Psoas muscle (tissue), 8 donors: Measurements from ENCODE around the gene JMJD4. TPM values are rescaled to one million over a fixed set of nuclear protein-coding genes. Genes with fewer than 3 reads are reported as not detected.
A peak's percentile ranks its signal among the peaks of the same experiment; 100 is the strongest.
"Not testable (repeated sequence)": the region's sequence is repeated elsewhere in the genome, so short reads cannot be mapped to it uniquely, and the experiment has no call there.

Experiments
- ATAC-seq, 4 donors: fragments of 200-7000 bp; cut with Tn5 transposase; one replicate each; pipeline ENCODE4 v1.9.1; 2020; ENCODE audit warnings: moderate library complexity in 3 of 4, mild to moderate bottlenecking in 2 of 4
- DNase-seq, 2 donors: peaks; one replicate each; pipeline ENCODE4 v3.0.0-alpha.2; 2020
- H3K27ac ChIP-seq: fragments of 200-600 bp; one replicate; pipeline ENCODE4 v1.8.0; 2022
- H3K27me3 ChIP-seq, 3 donors: fragments of 200-600 bp in 1 of 3; one replicate each; pipeline versions ENCODE4 v1.6.1 to v1.8.0; 2013 to 2022; ENCODE audit warnings: low read length in 2 of 3, mild to moderate bottlenecking in 2 of 3, moderate library complexity in 1 of 3; ENCODE audit not compliant: insufficient read depth in 3 of 3
- H3K36me3 ChIP-seq, 2 donors: fragments of 200-600 bp in 1 of 2; one replicate each; pipeline versions ENCODE4 v1.6.1 to v1.8.0; 2013 to 2022; ENCODE audit warnings: low read depth in 1 of 2, mild to moderate bottlenecking in 1 of 2, moderate library complexity in 1 of 2; ENCODE audit not compliant: insufficient read depth in 1 of 2
- H3K4me1 ChIP-seq: fragments of 200-600 bp; one replicate; pipeline ENCODE4 v1.8.0; 2022
- H3K4me3 ChIP-seq: fragments of 200-600 bp; one replicate; pipeline ENCODE4 v1.8.0; 2022; ENCODE audit warnings: mild to moderate bottlenecking
- H3K9me3 ChIP-seq: fragments of 200-600 bp; one replicate; pipeline ENCODE4 v1.8.0; 2022
- WGBS, 3 donors: extraction: QIAGEN DNeasy Blood & Tissue Kit; methylation state at CpG; one replicate each; pipeline versions ENCODE4 v1.1.6 to v1.1.7; 2013; 5-methylcytosine and 5-hydroxymethylcytosine counted together
- intact Hi-C, 2 donors: fragments of 100-400 bp; cut with DNase I; formaldehyde crosslinking; loops; one replicate each; pipeline versions ENCODE4 v1.11.0 to v1.14.2; 2022
- polyA plus RNA-seq, 3 donors: library from polyadenylated mRNA; stranded (reverse); fragments of 200-250 nt; gene quantifications; one replicate each; pipeline ENCODE4 v1.2.3, GENCODE V29; 2013
- total RNA-seq, 4 donors: library from RNA; stranded (reverse); fragmentation: NEBNext Ultra II Directional in 2 of 4; extraction: Animal tissue kit (Norgen Biotek cat#: 25700) in 2 of 4; gene quantifications; one replicate each; pipeline versions ENCODE4 v1.2.1 to v1.2.4, GENCODE V29; 2021 to 2023
- TF ChIP-seq, protein P1 (sequence below): fragments of 200-600 bp; IDR thresholded peaks from one replicate; pipeline ENCODE4 v1.8.0; 2022; ENCODE audit warnings: antibody characterized with exemption
- donor health status: healthy with polysubstance abuse.
- donor health status: DM: no; HTN: no; CAD: no; lungs with moderate emphysema.
- donor health status: Bipolar disorder and iron deficiency.
- donor health status: healthy.
- donor health status: DM: yes; HTN: yes; CAD: no.
- donor health status: DM: no; HTN: no; CAD: no.
- donor health status: DM: no; HTN: no; CAD: no.
- donor health status: DM: yes; HTN: yes; CAD: no.

The JMJD4 gene
- total and polyA plus RNA-seq, 7 donors: 9.0 to 20.5 (median 15.3) TPM

DNA sequence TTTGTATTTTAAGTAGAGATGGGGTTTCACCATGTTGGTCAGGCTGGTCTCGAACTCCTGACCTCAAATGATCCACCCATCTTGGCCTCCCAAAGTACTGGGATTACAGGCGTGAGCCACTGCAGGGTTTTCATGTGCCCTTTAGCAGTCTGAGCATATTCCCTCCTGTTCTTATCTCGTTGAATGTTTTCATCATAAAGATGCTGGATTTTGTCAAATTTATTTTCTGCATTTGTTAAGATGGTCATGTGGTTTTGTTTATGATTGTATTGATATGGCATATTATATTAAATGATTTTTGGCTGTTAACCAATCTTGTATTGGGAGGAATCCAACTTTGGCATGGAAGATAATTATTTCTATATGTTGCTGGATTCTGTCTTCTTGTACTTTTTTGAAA lies 8.8 kb downstream of the JMJD4 start:
- no peak overlapping the region for H3K4me3 ChIP-seq
- H3K36me3 ChIP-seq: peaks cover 0 to 4% of the 10 kb centered on the region in 2 donors
- H3K9me3 ChIP-seq: no peaks in the 10 kb centered on the region
- ATAC-seq: no peak
- no peaks in the 10 kb centered on the region for H3K27me3 ChIP-seq
- no peak for DNase-seq
- H3K27ac ChIP-seq: no peak overlapping the region
- intact Hi-C loops: loop anchor here in 1 of 2 donors (10.0 kb wide), 1 partner anchor 242 kb away; no protein-coding TSS in a partner anchor
- WGBS, 3 donors: 82 to 94% (median 82%) methylated on average over 3 of the region's 3 CpGs
- TF ChIP-seq, protein P1, sequence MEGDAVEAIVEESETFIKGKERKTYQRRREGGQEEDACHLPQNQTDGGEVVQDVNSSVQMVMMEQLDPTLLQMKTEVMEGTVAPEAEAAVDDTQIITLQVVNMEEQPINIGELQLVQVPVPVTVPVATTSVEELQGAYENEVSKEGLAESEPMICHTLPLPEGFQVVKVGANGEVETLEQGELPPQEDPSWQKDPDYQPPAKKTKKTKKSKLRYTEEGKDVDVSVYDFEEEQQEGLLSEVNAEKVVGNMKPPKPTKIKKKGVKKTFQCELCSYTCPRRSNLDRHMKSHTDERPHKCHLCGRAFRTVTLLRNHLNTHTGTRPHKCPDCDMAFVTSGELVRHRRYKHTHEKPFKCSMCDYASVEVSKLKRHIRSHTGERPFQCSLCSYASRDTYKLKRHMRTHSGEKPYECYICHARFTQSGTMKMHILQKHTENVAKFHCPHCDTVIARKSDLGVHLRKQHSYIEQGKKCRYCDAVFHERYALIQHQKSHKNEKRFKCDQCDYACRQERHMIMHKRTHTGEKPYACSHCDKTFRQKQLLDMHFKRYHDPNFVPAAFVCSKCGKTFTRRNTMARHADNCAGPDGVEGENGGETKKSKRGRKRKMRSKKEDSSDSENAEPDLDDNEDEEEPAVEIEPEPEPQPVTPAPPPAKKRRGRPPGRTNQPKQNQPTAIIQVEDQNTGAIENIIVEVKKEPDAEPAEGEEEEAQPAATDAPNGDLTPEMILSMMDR: no peak
- peaks cover 12% of the 10 kb centered on the region for H3K4me1 ChIP-seq

DNA sequence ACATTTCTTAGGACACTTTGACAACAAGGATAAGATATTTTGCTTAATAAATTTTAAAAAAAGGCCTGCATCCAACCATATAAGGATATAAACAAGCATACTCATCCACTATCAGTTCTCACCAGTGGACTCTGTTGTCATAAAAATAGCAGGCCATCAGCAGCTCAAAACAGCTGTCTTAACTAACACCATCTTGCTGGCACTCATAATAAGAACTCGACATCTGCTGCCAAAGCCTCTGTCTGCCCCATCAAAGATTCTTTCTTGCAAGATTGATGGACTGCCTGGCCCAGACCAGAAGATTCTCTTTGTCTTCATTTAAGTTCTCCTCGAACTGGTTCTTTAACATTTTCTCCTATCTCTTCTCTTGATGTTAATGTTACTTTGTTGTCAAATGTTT lies 10.1 kb downstream of the JMJD4 start:
- WGBS, 3 donors: 35 to 40% (median 35%) methylated on average over 2 of the region's 2 CpGs
- intact Hi-C loops: loop anchor here in 1 of 2 donors (10.0 kb wide), 1 partner anchor 240 kb away; no protein-coding TSS in a partner anchor
- Histone ChIP-seq H3K27me3 (no peaks in the 10 kb centered on the region), H3K36me3 (no peaks in the 10 kb centered on the region), H3K27ac (peak overlapping the region; percentile 12), H3K9me3 (peaks cover 5% of the 10 kb centered on the region), H3K4me1 (peaks cover 6% of the 10 kb centered on the region), H3K4me3 (no peak overlapping the region)
- DNase-seq (no peak), ATAC-seq (no peak)
- TF ChIP-seq, protein P1: no peak

DNA sequence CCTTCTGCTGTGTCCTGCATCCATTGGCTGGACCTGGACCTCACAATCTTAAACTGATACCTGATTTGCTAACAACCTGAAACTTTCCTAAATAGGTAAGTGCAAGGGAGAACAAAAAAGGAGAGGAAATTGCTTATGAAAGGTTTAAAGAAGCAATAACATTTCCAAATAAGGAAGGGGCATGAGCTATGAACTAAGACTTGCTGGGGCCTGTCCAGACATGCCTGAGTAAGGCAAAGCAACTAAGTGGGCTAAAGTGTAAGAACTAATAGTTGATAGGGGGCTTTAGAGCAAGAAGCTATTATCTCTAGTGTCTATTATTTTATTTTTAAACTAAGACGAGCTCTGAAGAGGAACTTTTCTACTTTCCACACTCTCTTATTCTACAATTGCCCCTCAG lies 11.6 kb downstream of the JMJD4 start:
- Histone ChIP-seq H3K9me3 (peaks cover 5% of the 10 kb centered on the region), H3K36me3 (no peaks in the 10 kb centered on the region), H3K27me3 (no peaks in the 10 kb centered on the region), H3K27ac (no peak overlapping the region), H3K4me3 (no peak overlapping the region), H3K4me1 (peaks cover 6% of the 10 kb centered on the region)
- no peak for DNase-seq
- TF ChIP-seq, protein P1: no peak
- WGBS, 3 donors: 88 to 89% (median 88%) methylated on average over 1 of the region's 1 CpG
- ATAC-seq: no peak
- intact Hi-C loops: loop anchor here in 1 of 2 donors (10.0 kb wide), 1 partner anchor 239 kb away; no protein-coding TSS in a partner anchor

GRCh38 chr1:227718932-227719331 lies 16.2 kb downstream of the JMJD4 start:
- H3K27me3 ChIP-seq: no peaks in the 10 kb centered on the region
- peaks cover 5% of the 10 kb centered on the region for H3K9me3 ChIP-seq
- H3K4me1 ChIP-seq: no peaks in the 10 kb centered on the region
- ATAC-seq (no peak), DNase-seq (no peak)
- TF ChIP-seq, protein P1: no peak
- no peak overlapping the region for H3K27ac ChIP-seq
- H3K36me3 ChIP-seq: no peaks in the 10 kb centered on the region
- intact Hi-C loops: loop anchor here in 1 of 2 donors (10.0 kb wide), 1 partner anchor 96 kb away; the partner anchor contains the start of gene PRSS38
- H3K4me3 ChIP-seq: no peak overlapping the region
- WGBS, 3 donors: 68 to 76% (median 71%) methylated on average over 2 of the region's 2 CpGs

- TF ChIP-seq, protein P1: no peak
- Histone ChIP-seq H3K27me3 (no peaks in the 10 kb centered on the region), H3K27ac (no peak overlapping the region), H3K36me3 (no peaks in the 10 kb centered on the region), H3K9me3 (no peaks in the 10 kb centered on the region), H3K4me1 (no peaks in the 10 kb centered on the region), H3K4me3 (no peak overlapping the region)
- DNase-seq (no peak), ATAC-seq (no peak)
- intact Hi-C loops: loop anchor here in 1 of 2 donors (10.0 kb wide), 1 partner anchor 102 kb away; the partner anchor contains the start of gene PRSS38
Measured at GRCh38 chr1:227712648-227713047, 22.5 kb downstream of the JMJD4 start.

DNA sequence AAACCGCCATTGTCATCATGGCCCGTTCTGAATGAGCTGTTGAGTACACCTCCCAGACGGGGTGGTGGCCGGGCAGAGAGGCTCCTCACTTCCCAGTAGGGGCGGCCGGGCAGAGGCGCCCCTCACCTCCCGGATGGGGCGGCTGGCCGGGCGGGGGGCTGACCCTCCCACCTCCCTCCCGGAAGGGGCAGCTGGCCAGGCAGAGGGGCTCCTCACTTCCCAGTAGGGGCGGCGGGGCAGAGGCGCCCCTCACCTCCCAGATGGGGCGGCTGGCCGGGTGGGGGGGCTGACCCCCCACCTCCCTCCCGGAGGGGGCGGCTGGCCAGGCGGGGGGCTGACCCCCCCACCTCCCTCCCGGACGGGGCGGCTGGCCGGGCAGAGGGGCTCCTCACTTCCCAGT lies 24.6 kb downstream of the JMJD4 start:
- not testable (repeated sequence) for H3K36me3 ChIP-seq, H3K4me1 ChIP-seq, ATAC-seq, H3K9me3 ChIP-seq, H3K4me3 ChIP-seq, H3K27ac ChIP-seq, H3K27me3 ChIP-seq, DNase-seq
- intact Hi-C loops: loop anchor here in 1 of 2 donors (10.0 kb wide), 1 partner anchor 104 kb away; the partner anchor contains the start of gene PRSS38
- WGBS, 3 donors: 93% methylated on average over 16 to 20 of the region's 24 CpGs
